CD8-positive, alpha-beta memory T cell (primary cell): ENCODE results near the gene OSTM1. TPM values are rescaled to one million over a fixed set of nuclear protein-coding genes. Genes with fewer than 3 reads are reported as not detected.
"Not testable (repeated sequence)": the region's sequence is repeated elsewhere in the genome, so short reads cannot be mapped to it uniquely, and the experiment has no call there.

ENCODE experiments used
- CTCF ChIA-PET: fragments of 350-600 bp; sonication (Branson Sonifier 250); formaldehyde crosslinking; loops from one replicate; lab custom pipeline; 2021; ENCODE audit warnings: antibody characterized with exemption; lab: Charles Lee
- POLR2A ChIA-PET: fragments of 350-600 bp; sonication (Branson Sonifier 250); formaldehyde crosslinking; loops from one replicate; lab custom pipeline; 2021; ENCODE audit warnings: antibody characterized with exemption; lab: Charles Lee
- DNase-seq, 5 donors: peaks; one replicate each; pipeline versions ENCODE4 v3.0.0 to v3.0.0-alpha.2; 2020 to 2022; ENCODE audit warnings: mixed read lengths in 1 of 5
- H3K27ac ChIP-seq: one replicate; pipeline ENCODE4 v1.7.0; 2013; ENCODE audit warnings: low read depth, mild to moderate bottlenecking, low read length, moderate library complexity
- H3K27me3 ChIP-seq: 2 replicates; pipeline ENCODE4 v1.7.0; 2013; ENCODE audit warnings: low read length, mild to moderate bottlenecking; ENCODE audit not compliant: insufficient read depth, poor library complexity, severe bottlenecking
- H3K36me3 ChIP-seq: 2 replicates; pipeline ENCODE4 v1.7.0; 2013; ENCODE audit warnings: mild to moderate bottlenecking, low read length, moderate library complexity; ENCODE audit not compliant: insufficient read depth
- H3K4me1 ChIP-seq: 2 replicates; pipeline ENCODE4 v1.7.0; 2013; ENCODE audit warnings: mild to moderate bottlenecking, low read length, moderate library complexity; ENCODE audit not compliant: insufficient read depth
- H3K4me3 ChIP-seq: 2 replicates; pipeline ENCODE4 v1.7.0; 2013; ENCODE audit warnings: mild to moderate bottlenecking, low read length
- H3K9me3 ChIP-seq: 2 replicates; pipeline ENCODE4 v1.7.0; 2013; ENCODE audit warnings: mild to moderate bottlenecking, low read length
- H3K27ac Mint-ChIP-seq, 8 donors: one replicate each; pipeline ENCODE4 v1.8.0; 2020 to 2021; ENCODE audit warnings: mixed read lengths in 8 of 8, mild to moderate bottlenecking in 6 of 8, inconsistent platforms in 3 of 8, moderate library complexity in 3 of 8
- H3K27me3 Mint-ChIP-seq, 2 donors: one replicate each; pipeline ENCODE4 v1.8.0; 2020 to 2021; ENCODE audit warnings: mixed read lengths in 2 of 2, mild to moderate bottlenecking in 1 of 2, moderate library complexity in 1 of 2
- H3K36me3 Mint-ChIP-seq, 3 donors: one replicate each; pipeline ENCODE4 v1.8.0; 2020 to 2021; ENCODE audit warnings: mixed read lengths in 3 of 3, inconsistent platforms in 1 of 3, mild to moderate bottlenecking in 1 of 3
- H3K4me1 Mint-ChIP-seq, 3 donors: one replicate each; pipeline ENCODE4 v1.8.0; 2020 to 2021; ENCODE audit warnings: mixed read lengths in 3 of 3, inconsistent platforms in 1 of 3, mild to moderate bottlenecking in 1 of 3
- H3K4me3 Mint-ChIP-seq, 7 donors: one replicate each; pipeline ENCODE4 v1.8.0; 2020 to 2021; ENCODE audit warnings: mixed read lengths in 7 of 7, mild to moderate bottlenecking in 6 of 7, moderate library complexity in 4 of 7, inconsistent platforms in 2 of 7
- H3K9me3 Mint-ChIP-seq, 5 donors: one replicate each; pipeline ENCODE4 v1.8.0; 2020 to 2022; ENCODE audit warnings: mixed read lengths in 5 of 5, mild to moderate bottlenecking in 3 of 5, moderate library complexity in 2 of 5, inconsistent platforms in 1 of 5
- polyA plus RNA-seq: library from polyadenylated mRNA; unstranded; fragments of 300-500 nt; fragmentation: Illumina TruSeq; gene quantifications from one replicate; pipeline ENCODE4 v1.2.3, GENCODE V29; 2021
- total RNA-seq, 2 experiments: library from RNA; stranded (reverse); gene quantifications; one replicate each; pipeline ENCODE4 v1.2.3, GENCODE V29; 2021

OSTM1 gene
- total and polyA plus RNA-seq, 3 experiments from 2014 or later = 26.2 to 47.8 (median 26.4) TPM

DNA sequence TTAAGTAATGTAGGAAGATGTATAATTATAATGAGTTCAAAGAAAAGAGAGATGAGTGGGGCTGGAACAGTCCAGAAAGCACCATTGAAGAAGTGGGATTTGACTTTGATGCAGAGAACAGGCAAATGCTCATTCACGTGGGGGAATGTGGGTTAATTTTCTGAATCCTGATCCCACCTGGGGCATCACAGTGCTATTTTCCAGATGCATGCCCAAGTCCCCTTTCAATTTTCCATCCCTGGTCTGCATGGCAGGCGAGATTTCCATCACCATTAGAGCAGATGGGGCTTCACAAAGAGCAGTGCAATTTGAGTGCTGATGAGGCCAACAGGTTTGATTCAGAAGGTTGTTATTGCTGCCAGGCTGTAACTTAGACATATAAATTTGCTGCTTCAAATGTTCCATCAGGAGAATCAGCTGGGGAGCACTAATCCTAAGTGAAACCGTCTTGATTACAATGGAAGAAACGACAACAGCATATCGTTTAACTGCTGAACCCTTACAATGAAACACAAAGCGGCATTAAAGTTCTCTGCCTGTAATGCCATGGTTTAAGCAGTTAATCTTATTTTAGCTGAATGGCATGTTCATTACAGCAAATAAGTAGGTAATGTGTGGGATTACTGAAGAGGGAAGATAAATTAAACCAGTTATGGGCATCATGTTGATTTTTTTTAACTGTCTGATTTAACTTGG lies 45.2 kb downstream of the OSTM1 start:
- POLR2A ChIA-PET = no interaction called here
- no peak for DNase-seq
- Histone ChIP-seq H3K4me3 (no peak overlapping the region), H3K9me3 (no peaks in the 10 kb centered on the region), H3K27ac (no peak overlapping the region), H3K36me3 (no peaks in the 10 kb centered on the region), H3K27me3 (no peaks in the 10 kb centered on the region), H3K4me1 (no peaks in the 10 kb centered on the region)
- CTCF ChIA-PET = no interaction called here
- no peak overlapping the region for H3K4me3 Mint-ChIP-seq
- H3K27ac Mint-ChIP-seq = no peak overlapping the region
- H3K4me1 Mint-ChIP-seq = no peaks in the 10 kb centered on the region
- no peaks in the 10 kb centered on the region for H3K9me3 Mint-ChIP-seq
- H3K36me3 Mint-ChIP-seq = peaks cover 0 to 8% (median 7%) of the 10 kb centered on the region in 3 donors
- no peaks in the 10 kb centered on the region for H3K27me3 Mint-ChIP-seq

DNA sequence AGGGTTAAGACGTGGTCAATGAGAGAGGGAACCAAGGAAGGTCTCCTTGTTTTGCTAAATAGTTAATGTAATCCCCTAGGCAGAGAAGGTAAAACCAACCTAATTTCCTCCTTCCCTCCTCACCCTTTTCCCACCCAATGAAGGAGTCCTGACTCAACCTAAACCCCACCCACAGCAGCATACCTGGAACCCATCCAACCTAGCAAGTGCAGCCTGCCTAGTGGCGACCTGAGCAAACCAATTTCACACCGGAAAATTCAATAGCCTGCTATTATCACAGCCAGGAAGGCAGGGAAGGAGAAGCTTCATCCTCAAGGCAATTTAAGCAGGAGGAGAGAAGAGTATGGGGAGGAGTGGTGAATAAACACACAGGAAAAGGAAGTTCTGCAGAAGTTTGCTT lies 46.9 kb downstream of the OSTM1 start:
- no peaks in the 10 kb centered on the region for H3K36me3 ChIP-seq
- ChIA-PET POLR2A (no interaction called here), CTCF (no interaction called here)
- Mint-ChIP-seq H3K9me3 (no peaks in the 10 kb centered on the region), H3K27ac (no peak overlapping the region), H3K36me3 (peaks cover 0 to 6% (median 5%) of the 10 kb centered on the region in 3 donors), H3K4me1 (no peaks in the 10 kb centered on the region), H3K4me3 (no peak overlapping the region), H3K27me3 (no peaks in the 10 kb centered on the region)
- no peaks in the 10 kb centered on the region for H3K27me3 ChIP-seq
- no peak overlapping the region for H3K4me3 ChIP-seq
- H3K4me1 ChIP-seq = no peaks in the 10 kb centered on the region
- H3K27ac ChIP-seq = no peak overlapping the region
- no peaks in the 10 kb centered on the region for H3K9me3 ChIP-seq
- DNase-seq = no peak

GRCh38 chr6:108027056-108027455 lies 47.5 kb downstream of the OSTM1 start:
- Mint-ChIP-seq H3K4me3 (peak overlapping the region in 1 of 7 donors; percentile 40), H3K9me3 (no peaks in the 10 kb centered on the region), H3K27ac (no peak overlapping the region), H3K4me1 (no peaks in the 10 kb centered on the region), H3K36me3 (peaks cover 0 to 7% (median 2%) of the 10 kb centered on the region in 3 donors), H3K27me3 (no peaks in the 10 kb centered on the region)
- Histone ChIP-seq H3K4me3 (no peak overlapping the region), H3K27me3 (no peaks in the 10 kb centered on the region), H3K9me3 (no peaks in the 10 kb centered on the region), H3K4me1 (no peaks in the 10 kb centered on the region), H3K36me3 (no peaks in the 10 kb centered on the region), H3K27ac (no peak overlapping the region)
- DNase-seq = no peak
- ChIA-PET POLR2A (no interaction called here), CTCF (no interaction called here)

GRCh38 chr6:108024427-108025073 lies 50.0 kb downstream of the OSTM1 start:
- H3K9me3 ChIP-seq = no peaks in the 10 kb centered on the region
- no peak overlapping the region for H3K4me3 ChIP-seq
- no peaks in the 10 kb centered on the region for H3K36me3 ChIP-seq
- Mint-ChIP-seq H3K9me3 (no peaks in the 10 kb centered on the region), H3K27me3 (no peaks in the 10 kb centered on the region), H3K4me1 (no peaks in the 10 kb centered on the region), H3K4me3 (no peak overlapping the region), H3K36me3 (peaks cover 0 to 9% (median 4%) of the 10 kb centered on the region in 3 donors), H3K27ac (no peak overlapping the region)
- H3K27ac ChIP-seq = no peak overlapping the region
- no peak for DNase-seq
- CTCF ChIA-PET = no interaction called here
- no peaks in the 10 kb centered on the region for H3K4me1 ChIP-seq
- POLR2A ChIA-PET = no interaction called here
- no peaks in the 10 kb centered on the region for H3K27me3 ChIP-seq

GRCh38 chr6:108020472-108021116 lies 53.9 kb downstream of the OSTM1 start:
- Mint-ChIP-seq H3K9me3 (no peaks in the 10 kb centered on the region), H3K27me3 (peaks cover 2 to 8% of the 10 kb centered on the region in 2 donors), H3K4me1 (no peaks in the 10 kb centered on the region), H3K27ac (peak overlapping the region in 2 of 8 donors; percentile 1 to 54), H3K36me3 (peaks cover 0 to 13% (median 5%) of the 10 kb centered on the region in 3 donors), H3K4me3 (no peak overlapping the region)
- H3K27ac ChIP-seq = no peak overlapping the region
- CTCF ChIA-PET = no interaction called here
- DNase-seq = no peak
- POLR2A ChIA-PET = no interaction called here
- no peak overlapping the region for H3K4me3 ChIP-seq
- no peaks in the 10 kb centered on the region for H3K27me3 ChIP-seq
- no peaks in the 10 kb centered on the region for H3K9me3 ChIP-seq
- H3K4me1 ChIP-seq = no peaks in the 10 kb centered on the region
- H3K36me3 ChIP-seq = no peaks in the 10 kb centered on the region

DNA sequence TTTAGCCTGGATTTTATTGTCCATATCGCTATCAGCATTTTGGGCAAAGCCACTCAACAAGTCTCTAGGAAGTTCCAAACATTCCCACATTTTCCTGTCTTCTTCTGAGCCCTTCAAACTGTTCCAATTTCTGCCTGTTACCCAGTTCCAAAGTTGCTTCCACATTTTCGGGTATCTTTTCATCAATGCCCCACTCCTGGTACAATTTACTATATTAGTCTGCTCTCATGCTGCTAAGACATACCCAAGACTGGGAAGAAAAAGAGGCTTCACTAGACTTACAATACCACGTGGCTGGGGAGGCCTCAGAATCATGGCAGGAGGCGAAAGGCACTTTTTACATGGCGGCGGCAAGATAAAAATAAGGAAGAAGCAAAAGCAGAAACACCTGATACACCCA lies 58.3 kb downstream of the OSTM1 start:
- CTCF ChIA-PET, H3K27ac Mint-ChIP-seq, H3K4me1 ChIP-seq, H3K4me3 Mint-ChIP-seq, H3K27ac ChIP-seq, H3K36me3 ChIP-seq, H3K4me1 Mint-ChIP-seq, H3K4me3 ChIP-seq, POLR2A ChIA-PET, DNase-seq, H3K9me3 ChIP-seq, H3K9me3 Mint-ChIP-seq, H3K27me3 ChIP-seq: not testable (repeated sequence)
- H3K27me3 Mint-ChIP-seq = peaks cover 8 to 15% of the 10 kb centered on the region in 2 donors
- H3K36me3 Mint-ChIP-seq = peaks cover 1 to 32% (median 2%) of the 10 kb centered on the region in 3 donors

- H3K27me3 Mint-ChIP-seq = peaks cover 8 to 15% of the 10 kb centered on the region in 2 donors
- ChIA-PET POLR2A (no interaction called here), CTCF (no interaction called here)
- H3K4me1 ChIP-seq = no peaks in the 10 kb centered on the region
- no peak overlapping the region for H3K27ac Mint-ChIP-seq
- H3K4me3 ChIP-seq = no peak overlapping the region
- H3K9me3 Mint-ChIP-seq = peaks cover 0 to 11% (median 9%) of the 10 kb centered on the region in 5 donors
- H3K4me1 Mint-ChIP-seq = no peaks in the 10 kb centered on the region
- no peak overlapping the region for H3K27ac ChIP-seq
- H3K9me3 ChIP-seq = no peaks in the 10 kb centered on the region
- DNase-seq = no peak
- H3K27me3 ChIP-seq = no peaks in the 10 kb centered on the region
- H3K36me3 ChIP-seq = no peaks in the 10 kb centered on the region
- no peak overlapping the region for H3K4me3 Mint-ChIP-seq
- H3K36me3 Mint-ChIP-seq = peaks cover 2 to 39% (median 3%) of the 10 kb centered on the region in 3 donors
Observed at GRCh38 chr6:108013787-108014439, 60.6 kb downstream of the OSTM1 start.

GRCh38 chr6:108009894-108010293 lies 64.6 kb downstream of the OSTM1 start:
- ChIA-PET CTCF (no interaction called here), POLR2A (no interaction called here)
- no peak for DNase-seq
- Histone ChIP-seq H3K36me3 (no peaks in the 10 kb centered on the region), H3K4me1 (no peaks in the 10 kb centered on the region), H3K9me3 (no peaks in the 10 kb centered on the region), H3K4me3 (no peak overlapping the region), H3K27me3 (no peaks in the 10 kb centered on the region), H3K27ac (no peak overlapping the region)
- Mint-ChIP-seq H3K27ac (no peak overlapping the region), H3K4me1 (no peaks in the 10 kb centered on the region), H3K36me3 (peaks cover 3 to 37% (median 3%) of the 10 kb centered on the region in 3 donors), H3K27me3 (peaks cover 1 to 2% of the 10 kb centered on the region in 2 donors), H3K9me3 (peaks cover 2 to 25% (median 12%) of the 10 kb centered on the region in 5 donors), H3K4me3 (no peak overlapping the region)
